Nephron progenitor cell (in vitro differentiated cells): ENCODE data around the gene CCDC82.
A peak's percentile ranks its signal among the peaks of the same experiment; 100 is the strongest.

Experiments
- DNase-seq: peaks from one replicate; pipeline ENCODE4 v3.0.0; 2021
- H3K27ac Mint-ChIP-seq: 2 replicates; pipeline ENCODE4 v1.8.0; 2021; ENCODE audit warnings: mild to moderate bottlenecking, moderate library complexity, mixed read lengths
- H3K27me3 Mint-ChIP-seq: 2 replicates; pipeline ENCODE4 v1.8.0; 2021; ENCODE audit warnings: mild to moderate bottlenecking, low read depth, mixed read lengths; ENCODE audit not compliant: poor library complexity
- H3K36me3 Mint-ChIP-seq: 2 replicates; pipeline ENCODE4 v1.8.0; 2021; ENCODE audit warnings: low read depth, mixed read lengths
- H3K4me1 Mint-ChIP-seq: 2 replicates; pipeline ENCODE4 v1.8.0; 2021; ENCODE audit warnings: mixed read lengths
- H3K4me3 Mint-ChIP-seq: 2 replicates; pipeline ENCODE4 v1.8.0; 2021; ENCODE audit warnings: mild to moderate bottlenecking, moderate library complexity, mixed read lengths
- H3K9me3 Mint-ChIP-seq: 2 replicates; pipeline ENCODE4 v1.8.0; 2021; ENCODE audit warnings: mild to moderate bottlenecking, moderate library complexity, mixed read lengths
- TF ChIP-seq, protein P1 (sequence below): fragments of 200-600 bp; sonication (generic); IDR thresholded peaks from 2 replicates; pipeline ENCODE4 v1.5.0; 2021; ENCODE audit warnings: antibody characterized with exemption

CCDC82 gene

DNA sequence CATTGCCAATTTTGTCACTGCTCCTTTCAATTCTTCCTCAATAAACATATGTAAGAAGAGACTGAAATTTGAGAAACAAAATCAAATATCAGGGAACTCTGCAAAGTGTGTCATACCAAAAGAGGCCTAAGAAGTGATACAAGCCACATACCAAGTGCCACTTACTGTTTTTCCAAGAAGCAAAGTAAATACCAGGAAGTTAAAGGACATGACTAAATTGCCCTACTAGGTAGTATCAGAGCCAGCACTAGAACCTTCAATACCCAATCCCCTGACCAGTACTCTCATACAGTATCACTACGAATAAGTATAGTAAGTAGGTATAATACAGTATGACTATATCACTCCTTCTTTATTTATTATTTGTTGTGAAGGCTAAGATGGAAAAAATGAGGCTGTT is 60.3 kb downstream of the CCDC82 start:
- H3K4me1 Mint-ChIP-seq, result peaks cover 92% of the 10 kb centered on the region
- H3K36me3 Mint-ChIP-seq, result peaks cover 31% of the 10 kb centered on the region
- no peaks in the 10 kb centered on the region for H3K27me3 Mint-ChIP-seq
- H3K27ac Mint-ChIP-seq, result peak overlapping the region; percentile 83
- no peak for DNase-seq
- TF ChIP-seq, protein P1, sequence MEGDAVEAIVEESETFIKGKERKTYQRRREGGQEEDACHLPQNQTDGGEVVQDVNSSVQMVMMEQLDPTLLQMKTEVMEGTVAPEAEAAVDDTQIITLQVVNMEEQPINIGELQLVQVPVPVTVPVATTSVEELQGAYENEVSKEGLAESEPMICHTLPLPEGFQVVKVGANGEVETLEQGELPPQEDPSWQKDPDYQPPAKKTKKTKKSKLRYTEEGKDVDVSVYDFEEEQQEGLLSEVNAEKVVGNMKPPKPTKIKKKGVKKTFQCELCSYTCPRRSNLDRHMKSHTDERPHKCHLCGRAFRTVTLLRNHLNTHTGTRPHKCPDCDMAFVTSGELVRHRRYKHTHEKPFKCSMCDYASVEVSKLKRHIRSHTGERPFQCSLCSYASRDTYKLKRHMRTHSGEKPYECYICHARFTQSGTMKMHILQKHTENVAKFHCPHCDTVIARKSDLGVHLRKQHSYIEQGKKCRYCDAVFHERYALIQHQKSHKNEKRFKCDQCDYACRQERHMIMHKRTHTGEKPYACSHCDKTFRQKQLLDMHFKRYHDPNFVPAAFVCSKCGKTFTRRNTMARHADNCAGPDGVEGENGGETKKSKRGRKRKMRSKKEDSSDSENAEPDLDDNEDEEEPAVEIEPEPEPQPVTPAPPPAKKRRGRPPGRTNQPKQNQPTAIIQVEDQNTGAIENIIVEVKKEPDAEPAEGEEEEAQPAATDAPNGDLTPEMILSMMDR, result no peak
- no peaks in the 10 kb centered on the region for H3K9me3 Mint-ChIP-seq
- H3K4me3 Mint-ChIP-seq, result peak overlapping the region; percentile 10

DNA sequence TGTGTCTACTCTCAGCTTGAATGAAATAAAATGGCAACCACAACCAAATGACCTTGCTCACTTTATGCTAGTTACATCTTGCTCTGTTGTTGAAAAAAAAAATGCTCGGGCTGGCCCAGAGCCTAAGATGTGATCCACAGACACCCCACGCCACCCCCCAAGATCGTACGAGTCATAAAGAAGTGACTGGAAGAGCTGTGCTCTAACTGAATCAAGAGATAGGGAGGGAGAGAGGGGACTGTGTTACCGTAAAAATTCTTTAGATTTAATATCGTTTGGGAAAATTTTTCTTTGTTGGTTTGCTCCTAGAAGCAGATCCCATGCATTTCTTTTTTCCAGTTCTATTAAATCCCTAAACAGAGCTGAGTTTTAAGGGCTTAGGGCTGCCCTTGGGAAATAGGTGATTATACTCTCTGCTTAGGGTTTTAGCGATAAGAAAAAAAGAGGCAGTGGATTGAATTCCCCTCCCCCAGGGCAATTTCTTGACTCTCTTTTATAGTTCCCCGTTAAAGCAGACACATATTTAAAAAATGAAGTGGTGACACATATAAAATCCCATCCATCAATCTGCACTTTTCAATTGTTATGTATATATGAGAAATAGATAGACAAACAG is 61.2 kb downstream of the CCDC82 start:
- Mint-ChIP-seq H3K27me3 (no peaks in the 10 kb centered on the region), H3K9me3 (no peaks in the 10 kb centered on the region), H3K4me3 (no peak overlapping the region), H3K4me1 (peaks cover 82% of the 10 kb centered on the region), H3K36me3 (peaks cover 37% of the 10 kb centered on the region), H3K27ac (peak overlapping the region; percentile 83)
- no peak for DNase-seq
- TF ChIP-seq, protein P1, result no peak

DNA sequence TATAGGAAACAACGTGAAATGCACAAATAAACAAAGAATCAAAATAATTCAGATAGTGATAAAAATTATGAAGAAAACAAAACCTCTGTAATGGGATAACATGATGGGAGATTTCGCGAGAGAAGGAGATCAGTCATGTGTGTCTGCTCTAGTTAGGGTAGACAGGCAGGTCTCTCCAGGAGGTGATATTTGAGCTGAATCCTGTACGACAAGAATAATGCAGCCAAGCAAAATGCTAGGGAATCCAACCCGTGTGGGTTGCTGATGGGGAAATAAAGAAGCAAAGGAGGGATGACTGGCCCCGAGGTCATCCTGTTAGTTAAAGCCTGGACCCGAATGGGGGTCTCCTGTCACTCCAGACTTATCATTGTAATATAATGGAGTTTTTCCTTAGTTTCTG is 62.8 kb downstream of the CCDC82 start:
- TF ChIP-seq, protein P1, result no peak
- Mint-ChIP-seq H3K4me1 (peaks cover 70% of the 10 kb centered on the region), H3K4me3 (no peak overlapping the region)

DNA sequence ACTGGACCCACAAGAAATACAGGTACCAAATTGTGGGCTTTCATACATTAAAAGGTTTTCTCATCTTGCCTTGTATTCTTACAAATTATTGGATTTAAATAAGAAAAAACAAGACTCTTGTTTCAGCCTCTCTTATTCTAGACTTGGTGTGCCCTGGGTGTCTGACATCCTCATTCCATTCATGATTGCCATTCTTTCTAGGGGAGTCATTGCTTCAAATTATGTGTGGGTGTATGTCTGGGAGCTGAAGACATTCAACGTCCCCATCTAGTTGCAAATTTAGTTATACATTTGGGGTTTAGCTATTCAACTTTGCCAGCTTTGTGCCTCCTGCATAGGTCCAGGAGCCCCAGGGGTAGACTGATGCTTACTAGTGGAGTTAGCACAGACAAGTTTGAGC is 64.8 kb downstream of the CCDC82 start:
- H3K9me3 Mint-ChIP-seq, result peaks cover 6% of the 10 kb centered on the region
- TF ChIP-seq, protein P1, result no peak
- H3K4me3 Mint-ChIP-seq, result no peak overlapping the region
- H3K27me3 Mint-ChIP-seq, result no peaks in the 10 kb centered on the region
- peaks cover 73% of the 10 kb centered on the region for H3K4me1 Mint-ChIP-seq
- DNase-seq, result no peak
- H3K27ac Mint-ChIP-seq, result no peak overlapping the region
- peaks cover 67% of the 10 kb centered on the region for H3K36me3 Mint-ChIP-seq

More for the DNA sequence above, 62.8 kb downstream of the CCDC82 start:
- peak overlapping the region; percentile 27 for H3K27ac Mint-ChIP-seq
- peaks cover 52% of the 10 kb centered on the region for H3K36me3 Mint-ChIP-seq
- H3K9me3 Mint-ChIP-seq, result peaks cover 6% of the 10 kb centered on the region
- H3K27me3 Mint-ChIP-seq, result no peaks in the 10 kb centered on the region
- peak; percentile 6 for DNase-seq

DNA sequence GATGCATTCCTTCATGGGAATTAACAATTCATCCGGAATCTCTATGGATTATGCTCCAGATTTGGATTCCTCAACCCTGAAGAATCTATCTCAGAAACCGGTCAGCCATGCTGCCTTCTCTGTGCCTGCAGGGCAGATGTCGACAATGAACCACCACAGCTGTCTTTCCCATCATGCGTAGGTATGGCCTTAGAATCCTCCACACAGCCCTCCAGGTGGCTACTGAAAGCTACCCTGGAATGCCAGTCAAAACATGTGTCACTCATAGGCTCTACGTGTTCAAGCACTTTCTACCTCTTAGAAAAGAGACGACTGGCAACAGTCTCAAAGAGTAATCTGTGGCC is 66.1 kb downstream of the CCDC82 start:
- TF ChIP-seq, protein P1, result no peak
- Mint-ChIP-seq H3K4me1 (peaks cover 60% of the 10 kb centered on the region), H3K36me3 (peaks cover 69% of the 10 kb centered on the region), H3K4me3 (no peak overlapping the region), H3K9me3 (peaks cover 6% of the 10 kb centered on the region), H3K27ac (no peak overlapping the region), H3K27me3 (no peaks in the 10 kb centered on the region)
- DNase-seq, result no peak
